Measurements from ENCODE around the gene STARD5. TPM values are rescaled to one million over a fixed set of nuclear protein-coding genes. Genes with fewer than 3 reads are reported as not detected.

STARD5 gene
- total RNA-seq, 1 donor from 2014 or later = 5.3 TPM

GRCh38 chr15:81296673-81297072 is 27.3 kb downstream of the STARD5 start:
- H3K27me3 Mint-ChIP-seq (ENCODE audit: low read depth) = peaks cover 9% of the 10 kb centered on the region
- H3K36me3 Mint-ChIP-seq (ENCODE audit: low read depth) = peaks cover 4% of the 10 kb centered on the region
- peaks cover 13% of the 10 kb centered on the region for H3K4me1 Mint-ChIP-seq (ENCODE audit: low read depth)
- H3K27ac Mint-ChIP-seq (ENCODE audit: unreplicated experiment) = no peak overlapping the region
- H3K9me3 Mint-ChIP-seq (ENCODE audit: low read depth) = no peaks in the 10 kb centered on the region
- no peak overlapping the region for H3K4me3 Mint-ChIP-seq (ENCODE audit: unreplicated experiment)
- DNase-seq (ENCODE audit: low spot score) = no peak
- TF ChIP-seq, protein P1, sequence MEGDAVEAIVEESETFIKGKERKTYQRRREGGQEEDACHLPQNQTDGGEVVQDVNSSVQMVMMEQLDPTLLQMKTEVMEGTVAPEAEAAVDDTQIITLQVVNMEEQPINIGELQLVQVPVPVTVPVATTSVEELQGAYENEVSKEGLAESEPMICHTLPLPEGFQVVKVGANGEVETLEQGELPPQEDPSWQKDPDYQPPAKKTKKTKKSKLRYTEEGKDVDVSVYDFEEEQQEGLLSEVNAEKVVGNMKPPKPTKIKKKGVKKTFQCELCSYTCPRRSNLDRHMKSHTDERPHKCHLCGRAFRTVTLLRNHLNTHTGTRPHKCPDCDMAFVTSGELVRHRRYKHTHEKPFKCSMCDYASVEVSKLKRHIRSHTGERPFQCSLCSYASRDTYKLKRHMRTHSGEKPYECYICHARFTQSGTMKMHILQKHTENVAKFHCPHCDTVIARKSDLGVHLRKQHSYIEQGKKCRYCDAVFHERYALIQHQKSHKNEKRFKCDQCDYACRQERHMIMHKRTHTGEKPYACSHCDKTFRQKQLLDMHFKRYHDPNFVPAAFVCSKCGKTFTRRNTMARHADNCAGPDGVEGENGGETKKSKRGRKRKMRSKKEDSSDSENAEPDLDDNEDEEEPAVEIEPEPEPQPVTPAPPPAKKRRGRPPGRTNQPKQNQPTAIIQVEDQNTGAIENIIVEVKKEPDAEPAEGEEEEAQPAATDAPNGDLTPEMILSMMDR (IDR thresholded peaks at IDR 0.05) = no peak

DNA sequence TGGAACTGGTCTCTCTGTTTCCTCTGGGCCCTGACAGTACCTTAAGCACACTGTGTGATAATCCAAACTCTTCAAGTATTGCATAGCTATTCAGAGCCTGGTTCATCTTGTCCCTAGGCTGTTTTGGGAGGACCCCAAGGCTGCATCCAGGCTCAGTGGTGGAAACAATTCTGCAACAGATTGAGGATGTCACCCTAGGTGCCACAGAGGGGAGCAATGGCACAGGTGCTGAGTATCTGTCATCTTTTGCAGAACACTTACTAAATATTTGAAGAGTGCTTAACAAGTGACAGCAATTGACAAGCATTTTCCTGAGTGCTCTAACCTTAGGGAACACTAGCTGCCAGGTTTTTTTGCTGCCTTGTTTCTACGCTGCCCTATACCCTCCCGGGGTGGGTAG is 27.8 kb downstream of the STARD5 start:
- H3K36me3 Mint-ChIP-seq (ENCODE audit: low read depth) = peaks cover 4% of the 10 kb centered on the region
- H3K27ac Mint-ChIP-seq (ENCODE audit: unreplicated experiment) = no peak overlapping the region
- no peak for DNase-seq (ENCODE audit: low spot score)
- peaks cover 9% of the 10 kb centered on the region for H3K27me3 Mint-ChIP-seq (ENCODE audit: low read depth)
- TF ChIP-seq, protein P1 (IDR thresholded peaks at IDR 0.05) = no peak
- H3K4me1 Mint-ChIP-seq (ENCODE audit: low read depth) = peaks cover 13% of the 10 kb centered on the region
- no peaks in the 10 kb centered on the region for H3K9me3 Mint-ChIP-seq (ENCODE audit: low read depth)
- no peak overlapping the region for H3K4me3 Mint-ChIP-seq (ENCODE audit: unreplicated experiment)

DNA sequence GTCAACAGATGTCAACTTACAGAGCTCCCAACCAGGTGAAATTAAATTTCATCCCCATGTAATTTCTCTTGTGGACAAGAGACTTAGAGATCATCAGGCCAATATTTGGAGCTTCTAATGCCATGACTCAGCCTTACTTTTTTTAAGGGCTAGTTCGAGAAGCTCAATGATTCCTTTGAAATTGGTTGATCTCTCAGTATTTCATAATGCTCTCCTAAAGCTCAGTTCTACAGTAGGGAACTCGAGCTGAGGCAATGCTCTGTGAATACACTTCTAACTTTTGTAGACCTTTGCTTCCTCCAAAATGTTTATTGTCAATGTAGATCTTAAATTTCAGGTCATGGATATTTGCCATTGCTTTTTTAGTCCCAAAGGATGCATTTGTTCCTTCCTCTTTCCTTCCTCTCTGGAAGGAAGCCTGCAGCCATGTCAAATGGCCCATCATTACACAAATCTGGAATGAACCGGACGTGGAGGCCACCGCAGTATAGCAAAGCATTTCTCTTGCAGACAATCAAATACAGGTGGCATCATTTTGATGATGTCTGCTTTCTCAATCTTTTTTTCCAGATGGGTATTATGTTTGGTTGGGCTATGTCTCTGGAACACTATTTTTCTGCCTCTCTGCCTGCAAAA is 28.3 kb downstream of the STARD5 start:
- Mint-ChIP-seq H3K36me3 (ENCODE audit: low read depth) (peaks cover 4% of the 10 kb centered on the region), H3K4me3 (ENCODE audit: unreplicated experiment) (no peak overlapping the region), H3K27ac (ENCODE audit: unreplicated experiment) (no peak overlapping the region), H3K27me3 (ENCODE audit: low read depth) (peaks cover 9% of the 10 kb centered on the region), H3K9me3 (ENCODE audit: low read depth) (no peaks in the 10 kb centered on the region), H3K4me1 (ENCODE audit: low read depth) (peaks cover 13% of the 10 kb centered on the region)
- no peak for DNase-seq (ENCODE audit: low spot score)
- TF ChIP-seq, protein P1 (IDR thresholded peaks at IDR 0.05) = no peak

- TF ChIP-seq, protein P1 (IDR thresholded peaks at IDR 0.05) = no peak
- Mint-ChIP-seq H3K4me3 (ENCODE audit: unreplicated experiment) (no peak overlapping the region), H3K27me3 (ENCODE audit: low read depth) (peaks cover 7% of the 10 kb centered on the region), H3K4me1 (ENCODE audit: low read depth) (peaks cover 13% of the 10 kb centered on the region), H3K27ac (ENCODE audit: unreplicated experiment) (no peak overlapping the region), H3K36me3 (ENCODE audit: low read depth) (peaks cover 4% of the 10 kb centered on the region), H3K9me3 (ENCODE audit: low read depth) (no peaks in the 10 kb centered on the region)
- no peak for DNase-seq (ENCODE audit: low spot score)
These were observed 29.4 kb downstream of the STARD5 start for GRCh38 chr15:81294516-81294880.

- TF ChIP-seq, protein P1 (IDR thresholded peaks at IDR 0.05) = no peak
- H3K9me3 Mint-ChIP-seq (ENCODE audit: low read depth) = no peaks in the 10 kb centered on the region
- peaks cover 7% of the 10 kb centered on the region for H3K27me3 Mint-ChIP-seq (ENCODE audit: low read depth)
- H3K27ac Mint-ChIP-seq (ENCODE audit: unreplicated experiment) = no peak overlapping the region
- no peak for DNase-seq (ENCODE audit: low spot score)
- no peak overlapping the region for H3K4me3 Mint-ChIP-seq (ENCODE audit: unreplicated experiment)
- H3K36me3 Mint-ChIP-seq (ENCODE audit: low read depth) = peaks cover 4% of the 10 kb centered on the region
- H3K4me1 Mint-ChIP-seq (ENCODE audit: low read depth) = peaks cover 13% of the 10 kb centered on the region
These were observed 30.0 kb downstream of the STARD5 start for GRCh38 chr15:81293728-81294515.

Measured in chondrocyte (in vitro differentiated cells).